Occipital lobe (tissue), 2 donors: Measurements from ENCODE around the gene ZMYND8. TPM values are rescaled to one million over a fixed set of nuclear protein-coding genes. Genes with fewer than 3 reads are reported as not detected.
"Not testable (repeated sequence)": the region's sequence is repeated elsewhere in the genome, so short reads cannot be mapped to it uniquely, and the experiment has no call there.

Source experiments
- DNase-seq: peaks from one replicate; lab custom pipeline; 2025; lab: John Stamatoyannopoulos, UW
- total RNA-seq: library from RNA; depleted of rRNA; stranded (reverse); fragments of >200 nt; gene quantifications from one replicate; pipeline ENCODE4 v1.2.3, GENCODE V29; 2014

ZMYND8 gene
- total RNA-seq, 1 donor from 2014 or later: 58.6 TPM

GRCh38 chr20:47265984-47266383 is 90.5 kb downstream of the ZMYND8 start:
- DNase-seq: no peak

GRCh38 chr20:47265214-47265613 is 91.3 kb downstream of the ZMYND8 start:
- no peak for DNase-seq

DNA sequence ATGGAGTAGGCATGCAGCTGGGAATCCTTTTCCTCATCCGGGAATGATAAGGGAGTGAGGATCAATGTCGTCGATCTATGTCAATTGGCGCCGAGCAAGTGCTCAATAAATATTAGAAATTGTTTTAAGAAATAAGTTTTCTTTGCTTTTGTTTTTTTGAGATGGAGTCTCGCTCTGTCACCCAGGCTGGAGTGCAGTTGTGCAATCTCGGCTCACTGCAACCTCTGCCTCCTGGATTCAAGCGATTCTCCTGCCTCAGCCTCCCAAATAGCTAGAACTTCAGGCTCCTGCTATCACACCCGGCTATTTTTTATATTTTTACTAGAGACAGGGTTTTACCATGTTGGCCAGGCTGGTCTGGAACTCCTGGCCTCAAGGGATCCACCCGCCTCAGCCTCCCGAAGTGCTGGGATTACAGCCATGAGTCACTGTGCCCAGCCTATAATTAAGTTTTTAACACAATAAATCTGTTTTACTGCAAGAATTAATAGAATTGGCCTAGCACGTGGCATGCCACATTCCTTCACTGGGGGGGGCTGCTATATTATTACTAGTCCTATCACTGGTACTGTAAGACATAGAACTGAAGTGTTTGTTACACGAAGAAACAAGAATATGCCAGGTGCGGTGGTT is 92.2 kb downstream of the ZMYND8 start:
- not testable (repeated sequence) for DNase-seq

GRCh38 chr20:47263465-47264084 is 92.9 kb downstream of the ZMYND8 start:
- no peak for DNase-seq

DNA sequence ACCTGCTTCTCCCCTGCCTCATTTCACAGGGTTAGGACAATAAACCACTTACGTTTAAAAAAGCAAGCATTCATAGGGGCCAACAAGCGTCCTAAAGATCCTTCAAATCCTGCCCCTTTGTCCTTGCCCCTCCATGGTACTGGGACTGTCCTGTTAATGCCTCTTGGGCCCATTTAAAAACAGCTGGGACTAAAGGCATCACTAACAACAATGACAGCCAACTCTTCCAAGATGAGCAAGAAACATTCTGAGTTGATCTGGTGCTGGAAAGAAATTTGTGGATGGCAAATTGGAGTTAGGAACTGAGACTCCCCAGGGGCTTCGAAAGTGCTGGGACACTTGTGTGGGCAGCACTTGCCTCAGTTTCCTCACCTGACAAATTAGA is 93.4 kb downstream of the ZMYND8 start:
- DNase-seq: no peak

DNA sequence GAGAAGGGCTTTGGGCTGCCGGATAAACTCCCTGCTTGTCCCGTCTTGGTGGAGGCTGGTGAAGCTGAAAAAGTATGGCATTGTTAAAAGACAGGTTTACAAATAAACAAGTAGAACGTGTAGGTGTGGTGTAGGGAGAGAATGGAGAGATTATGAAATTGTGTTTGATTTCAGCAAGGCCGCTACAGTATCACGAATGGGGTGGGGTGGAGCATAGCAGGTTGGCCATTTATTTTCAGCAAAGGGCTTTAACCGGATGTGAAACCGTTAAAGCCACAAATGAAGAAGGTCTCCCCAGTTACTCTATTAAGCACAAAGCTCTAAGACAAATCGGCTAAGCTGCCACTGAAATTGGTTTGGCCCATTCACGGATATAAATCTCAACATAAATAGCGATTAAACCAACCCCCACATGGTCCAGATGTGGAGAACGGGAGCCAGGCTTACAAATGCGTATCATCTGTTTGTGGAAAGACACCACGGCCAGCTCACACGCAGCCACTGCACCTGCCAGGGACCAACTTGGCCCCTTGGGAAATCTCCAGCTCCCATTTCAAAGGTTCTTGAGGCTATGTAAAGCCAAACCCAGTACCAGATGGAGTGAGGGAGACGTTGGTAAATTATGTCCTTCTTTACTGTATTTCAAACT is 94.0 kb downstream of the ZMYND8 start:
- no peak for DNase-seq

GRCh38 chr20:47262008-47262364 is 94.5 kb downstream of the ZMYND8 start:
- DNase-seq: no peak

GRCh38 chr20:47261161-47261774 is 95.2 kb downstream of the ZMYND8 start:
- DNase-seq: not testable (repeated sequence)

DNA sequence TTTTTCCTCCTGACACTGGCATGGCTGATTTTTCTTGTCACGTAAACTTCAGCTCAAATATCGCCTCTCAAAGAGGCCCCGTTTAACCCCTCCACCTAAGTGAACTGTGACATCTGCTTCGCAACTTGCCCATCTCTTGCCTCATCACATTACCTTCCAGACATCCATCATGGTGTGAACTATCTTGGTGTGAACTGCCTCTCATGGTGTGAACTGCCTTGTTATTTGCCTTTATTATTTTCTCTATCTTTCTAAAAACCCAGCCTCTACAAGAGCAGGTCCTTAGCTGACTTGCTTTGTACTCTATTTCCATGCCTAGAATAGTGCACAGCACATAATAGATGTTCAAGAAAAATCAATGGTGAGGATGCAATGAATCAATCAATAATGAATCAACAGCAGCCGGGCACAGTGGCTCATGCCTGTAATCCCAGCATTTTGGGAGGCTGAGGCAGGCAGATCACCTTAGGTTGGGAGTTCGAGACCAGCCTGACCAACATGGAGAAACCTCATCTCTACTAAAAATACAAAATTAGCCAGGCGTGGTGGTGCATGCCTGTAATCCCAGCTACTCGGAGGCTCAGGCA is 95.9 kb downstream of the ZMYND8 start:
- DNase-seq: not testable (repeated sequence)

GRCh38 chr20:47258745-47259695 is 97.5 kb downstream of the ZMYND8 start:
- DNase-seq: no peak

DNA sequence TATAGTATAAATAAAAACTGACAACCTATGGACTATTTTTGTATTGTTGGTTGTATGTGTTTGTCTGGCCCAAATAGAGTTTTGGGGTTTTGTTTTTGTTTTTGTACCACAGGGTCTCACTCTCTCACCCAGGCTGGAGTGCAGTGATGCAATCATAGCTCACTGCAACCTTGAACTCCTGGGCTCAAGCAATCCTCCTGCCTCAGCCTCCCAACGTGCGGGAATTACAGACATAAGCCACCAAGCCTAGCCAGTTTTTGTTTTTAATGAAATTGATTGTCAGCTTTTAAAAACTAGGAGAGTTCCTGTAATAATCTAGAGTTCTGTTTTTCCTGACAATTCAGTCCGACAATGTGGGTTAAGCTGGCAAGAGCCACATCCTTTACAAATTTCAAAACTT is 98.7 kb downstream of the ZMYND8 start:
- DNase-seq: no peak

DNA sequence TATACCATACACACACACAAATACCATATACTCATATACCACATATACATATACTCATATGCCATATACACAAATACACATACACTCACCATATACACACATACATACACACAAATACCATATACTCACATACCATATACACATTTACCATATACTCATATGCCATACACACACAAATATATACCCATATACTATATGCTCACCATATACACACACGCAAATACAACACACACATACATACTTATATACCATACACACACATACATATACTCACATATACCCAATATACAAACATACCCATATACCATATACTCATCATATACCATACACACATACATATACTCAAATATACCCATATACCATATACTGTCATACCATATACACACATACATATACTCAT is 99.2 kb downstream of the ZMYND8 start:
- no peak for DNase-seq

DNA sequence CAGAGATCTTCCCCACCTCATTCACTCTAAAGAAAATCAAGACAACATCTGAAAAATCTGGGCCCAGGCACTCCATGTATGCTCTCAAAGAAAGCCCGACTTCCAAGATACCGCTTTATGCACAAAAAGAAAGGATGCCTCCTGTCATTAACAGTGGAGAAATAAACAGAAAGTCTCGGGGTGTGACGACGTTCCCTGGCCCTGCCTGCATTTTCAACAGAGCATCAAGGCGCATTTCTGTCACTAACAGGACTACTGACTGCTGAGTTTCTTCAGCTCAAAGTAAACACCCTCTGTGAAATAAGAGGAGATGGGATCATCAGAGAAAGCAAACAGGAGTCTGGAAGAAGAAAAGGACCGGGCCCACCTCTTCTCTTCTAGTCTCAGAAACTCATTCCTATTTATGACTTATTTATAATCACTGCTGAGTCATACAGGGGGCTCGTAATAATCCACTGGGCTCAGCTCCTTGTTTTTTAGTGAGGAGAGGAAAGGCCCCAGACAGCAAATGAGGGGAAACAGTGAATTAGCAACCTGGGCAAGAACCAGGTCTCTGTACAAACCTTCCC is 99.7 kb downstream of the ZMYND8 start:
- DNase-seq: no peak

DNA sequence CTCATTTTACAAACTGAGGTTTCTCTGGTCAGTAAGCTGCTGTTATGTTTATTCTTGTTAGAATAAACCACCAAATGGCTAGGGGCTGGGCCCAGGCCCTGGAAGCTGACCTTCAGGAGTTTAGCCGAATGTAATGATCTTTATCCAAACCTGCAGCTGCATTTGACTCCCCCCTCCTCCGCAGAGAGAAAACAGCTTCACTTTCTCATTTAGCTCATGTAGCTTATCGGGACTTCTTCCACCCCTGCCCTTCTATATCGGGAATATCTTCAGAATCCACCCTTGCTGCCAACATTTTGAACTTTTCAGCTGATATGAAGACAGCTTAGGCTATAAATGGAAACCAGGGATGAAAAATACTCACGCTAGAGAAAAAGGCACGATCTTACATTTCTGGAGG is 102.6 kb downstream of the ZMYND8 start:
- DNase-seq: no peak

DNA sequence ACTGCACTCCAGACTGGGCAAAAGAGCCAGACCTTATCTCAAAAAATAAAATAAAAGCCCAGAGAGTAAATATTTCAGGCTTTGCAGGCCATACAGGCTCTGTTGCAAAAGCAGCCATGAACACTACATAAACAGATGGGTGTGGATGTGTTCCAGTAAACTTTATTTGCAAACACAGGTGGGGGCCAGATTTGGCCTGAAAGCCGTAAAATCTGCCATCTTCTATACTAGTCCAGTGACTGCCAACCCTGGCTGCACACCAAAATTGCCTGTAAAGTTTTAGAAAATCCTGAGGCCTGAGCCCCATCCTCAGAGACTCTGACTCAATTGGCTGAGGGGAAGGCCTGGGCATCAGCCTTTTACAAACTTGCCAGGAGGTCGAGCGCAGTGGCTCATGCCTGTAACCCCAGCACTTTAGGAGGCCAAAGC is 103.6 kb downstream of the ZMYND8 start:
- no peak for DNase-seq

DNA sequence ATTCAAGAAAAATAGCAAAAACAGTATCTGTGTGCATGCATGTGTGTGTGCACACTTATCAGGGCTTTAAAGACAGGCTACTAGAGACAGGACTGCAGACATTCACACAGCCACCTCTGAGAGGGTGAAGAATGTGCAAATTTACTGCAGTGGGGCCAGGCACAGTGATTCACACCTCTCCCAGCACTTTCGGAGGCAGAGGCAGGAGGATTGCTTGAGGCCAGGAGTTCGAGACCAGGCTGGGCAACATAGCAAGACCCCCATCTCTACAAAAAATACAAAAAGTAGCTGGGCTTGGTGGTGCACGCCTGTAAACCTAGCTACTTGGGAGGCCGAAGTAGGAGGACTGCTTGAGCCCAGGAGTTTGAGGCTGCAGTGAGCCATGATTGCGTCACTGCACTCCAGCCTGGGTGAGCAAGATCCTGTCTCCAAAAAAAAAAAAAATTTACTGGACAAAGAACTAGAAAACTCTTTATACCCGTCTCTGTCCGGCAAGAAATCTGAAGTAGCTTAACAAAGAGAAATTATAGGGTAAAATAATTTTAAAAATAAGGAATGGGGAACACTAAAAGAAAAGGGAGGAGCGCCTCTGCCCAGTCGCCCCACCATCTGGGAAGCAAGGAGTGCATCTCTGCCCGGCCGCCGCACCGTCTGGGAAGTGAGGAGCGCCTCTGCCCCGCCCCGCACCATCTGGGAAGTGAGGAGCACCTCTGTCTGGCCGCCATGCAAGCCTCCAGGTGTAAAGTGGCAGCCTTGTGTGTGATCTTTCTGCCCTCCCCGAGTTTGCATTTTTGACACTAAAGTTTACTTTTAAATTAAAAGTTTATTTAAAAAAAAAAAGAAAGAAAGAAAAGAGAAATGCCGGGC is 105.1 kb downstream of the ZMYND8 start:
- no peak for DNase-seq

DNA sequence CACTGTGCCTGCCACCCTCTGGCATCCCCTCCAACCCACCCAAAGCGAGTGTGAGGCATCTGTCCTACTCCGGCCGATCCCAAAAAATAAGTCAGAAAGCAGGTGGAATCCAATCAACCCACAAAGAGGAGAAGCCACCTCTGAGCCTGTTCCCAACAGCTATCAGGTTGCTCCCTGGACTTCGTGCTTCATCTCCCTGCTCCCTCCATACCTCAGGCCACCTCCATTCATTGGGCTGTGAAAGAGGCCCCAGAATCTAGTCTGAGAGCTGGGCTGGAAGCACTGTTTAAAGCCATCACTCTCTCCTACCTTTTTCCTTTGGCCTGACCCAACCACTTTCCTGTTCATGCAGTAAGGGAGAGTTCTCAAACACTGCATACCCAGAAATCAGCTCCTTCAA is 106.1 kb downstream of the ZMYND8 start:
- DNase-seq: no peak

DNA sequence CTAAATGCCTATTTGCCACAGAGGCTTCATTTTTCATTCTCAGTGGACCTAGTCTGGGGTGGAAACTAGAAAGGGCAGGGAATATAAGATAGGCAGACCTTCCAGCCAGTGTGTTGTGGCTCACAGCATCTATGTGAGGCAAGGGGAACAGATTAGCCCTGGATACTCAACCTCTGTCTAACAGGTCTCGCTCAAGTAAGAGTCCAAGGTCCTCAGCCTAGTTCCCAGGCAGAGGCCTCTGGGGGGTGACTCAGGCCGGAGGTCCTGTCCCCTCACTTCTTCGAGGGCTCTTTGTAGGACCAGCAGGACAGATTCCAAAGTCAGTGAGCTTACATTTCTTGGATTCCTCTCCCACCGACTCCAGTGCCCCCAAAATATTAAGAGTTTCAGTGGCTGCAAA is 106.6 kb downstream of the ZMYND8 start:
- no peak for DNase-seq

- DNase-seq: no peak
Observed at GRCh38 chr20:47248448-47248966, 108.0 kb downstream of the ZMYND8 start.

GRCh38 chr20:47247972-47248371 is 108.5 kb downstream of the ZMYND8 start:
- no peak for DNase-seq
